Choroid plexus epithelial cell (primary cell): Measurements from ENCODE around the gene BSG.

ENCODE experiments used
- DNase-seq: peaks from one replicate; pipeline ENCODE4 v3.0.0-alpha.2; 2010; ENCODE audit warnings: low read depth
- H3K4me3 ChIP-seq: 2 replicates; pipeline ENCODE4 v1.5.1; 2011; ENCODE audit warnings: low read depth, mild to moderate bottlenecking, control low read depth, low read length, moderate library complexity
- CTCF ChIP-seq: conservative IDR thresholded peaks from 2 replicates; pipeline ENCODE4 v1.5.1; 2011; ENCODE audit warnings: low read depth, mild to moderate bottlenecking, control low read depth, inconsistent platforms, low read length, moderate library complexity

Gene BSG

GRCh38 chr19:572140-572742 is at the start of gene BSG:
TSS of gene BSG (plus strand) at chr19:572596. CDS start at chr19:572635, 39 bp downstream.
- DNase-seq: peak; percentile 98
- TF ChIP-seq CTCF: no peak
- H3K4me3 ChIP-seq: peak within 1 kb of the TSS; percentile 72

GRCh38 chr19:522726-523125 is 49.7 kb upstream of the BSG start:
- TF ChIP-seq CTCF: no peak
- H3K4me3 ChIP-seq: no peak overlapping the region
- DNase-seq: no peak

- DNase-seq: no peak
- no peak overlapping the region for H3K4me3 ChIP-seq
- no peak for TF ChIP-seq CTCF
These were observed 48.2 kb upstream of the BSG start for GRCh38 chr19:524062-524674.

- DNase-seq: no peak
- no peak overlapping the region for H3K4me3 ChIP-seq
- TF ChIP-seq CTCF: no peak
These were observed 47.4 kb upstream of the BSG start for GRCh38 chr19:525029-525428.

GRCh38 chr19:525857-526419 is 46.5 kb upstream of the BSG start:
- TF ChIP-seq CTCF: no peak
- no peak overlapping the region for H3K4me3 ChIP-seq

GRCh38 chr19:530134-531008 is 42.0 kb upstream of the BSG start:
- no peak for TF ChIP-seq CTCF
- DNase-seq: no peak
- peak overlapping the region; percentile 86 for H3K4me3 ChIP-seq

More at GRCh38 chr19:525857-526419, 46.5 kb upstream of the BSG start:
- DNase-seq: no peak
